Activated naive CD4-positive, alpha-beta T cell treated with anti-CD3 and anti-CD28 coated beads, Interleukin-2, amount 10 ng/mL, durations not matched to agents 7 days and 5 days (primary cell): ENCODE data around the gene MAU2.
"Not testable (repeated sequence)": the region's sequence is repeated elsewhere in the genome, so short reads cannot be mapped to it uniquely, and the experiment has no call there.

Source experiments
- CTCF ChIA-PET: fragments of 350-600 bp; sonication (Branson Sonifier 250); formaldehyde crosslinking; loops from one replicate; lab custom pipeline; 2021; ENCODE audit warnings: antibody characterized with exemption; lab: Charles Lee
- DNase-seq: peaks from one replicate; pipeline ENCODE4 v3.0.0-alpha.2; 2020
- H3K27ac Mint-ChIP-seq: one replicate; pipeline ENCODE4 v1.8.0; 2021; ENCODE audit warnings: mild to moderate bottlenecking, moderate library complexity, mixed read lengths
- H3K27me3 Mint-ChIP-seq: one replicate; pipeline ENCODE4 v1.8.0; 2021; ENCODE audit warnings: mild to moderate bottlenecking, mixed read lengths
- H3K36me3 Mint-ChIP-seq: one replicate; pipeline ENCODE4 v1.8.0; 2021; ENCODE audit warnings: mixed read lengths
- H3K4me1 Mint-ChIP-seq: one replicate; pipeline ENCODE4 v1.8.0; 2021; ENCODE audit warnings: mixed read lengths
- H3K4me3 Mint-ChIP-seq: one replicate; pipeline ENCODE4 v1.8.0; 2021; ENCODE audit warnings: mild to moderate bottlenecking, moderate library complexity, mixed read lengths
- H3K9me3 Mint-ChIP-seq: one replicate; pipeline ENCODE4 v1.8.0; 2021; ENCODE audit warnings: mixed read lengths

Gene MAU2

GRCh38 chr19:19345232-19345631 is 24.6 kb downstream of the MAU2 start:
- Mint-ChIP-seq H3K36me3 (peaks cover 36% of the 10 kb centered on the region), H3K4me3 (no peak overlapping the region), H3K27me3 (no peaks in the 10 kb centered on the region), H3K9me3 (no peaks in the 10 kb centered on the region), H3K4me1 (no peaks in the 10 kb centered on the region), H3K27ac (no peak overlapping the region)
- CTCF ChIA-PET, result interaction anchor here (0.6 kb wide), 1 partner anchor 146 kb away, joined by 3 read pairs; no protein-coding TSS in a partner anchor
- no peak for DNase-seq

GRCh38 chr19:19345970-19346369 is 25.3 kb downstream of the MAU2 start:
- H3K36me3 Mint-ChIP-seq, result peaks cover 37% of the 10 kb centered on the region
- no peak for DNase-seq
- H3K27ac Mint-ChIP-seq, result peak overlapping the region; percentile 46
- no peaks in the 10 kb centered on the region for H3K9me3 Mint-ChIP-seq
- H3K4me1 Mint-ChIP-seq, result no peaks in the 10 kb centered on the region
- CTCF ChIA-PET, result no interaction called here
- no peaks in the 10 kb centered on the region for H3K27me3 Mint-ChIP-seq
- H3K4me3 Mint-ChIP-seq, result no peak overlapping the region

DNA sequence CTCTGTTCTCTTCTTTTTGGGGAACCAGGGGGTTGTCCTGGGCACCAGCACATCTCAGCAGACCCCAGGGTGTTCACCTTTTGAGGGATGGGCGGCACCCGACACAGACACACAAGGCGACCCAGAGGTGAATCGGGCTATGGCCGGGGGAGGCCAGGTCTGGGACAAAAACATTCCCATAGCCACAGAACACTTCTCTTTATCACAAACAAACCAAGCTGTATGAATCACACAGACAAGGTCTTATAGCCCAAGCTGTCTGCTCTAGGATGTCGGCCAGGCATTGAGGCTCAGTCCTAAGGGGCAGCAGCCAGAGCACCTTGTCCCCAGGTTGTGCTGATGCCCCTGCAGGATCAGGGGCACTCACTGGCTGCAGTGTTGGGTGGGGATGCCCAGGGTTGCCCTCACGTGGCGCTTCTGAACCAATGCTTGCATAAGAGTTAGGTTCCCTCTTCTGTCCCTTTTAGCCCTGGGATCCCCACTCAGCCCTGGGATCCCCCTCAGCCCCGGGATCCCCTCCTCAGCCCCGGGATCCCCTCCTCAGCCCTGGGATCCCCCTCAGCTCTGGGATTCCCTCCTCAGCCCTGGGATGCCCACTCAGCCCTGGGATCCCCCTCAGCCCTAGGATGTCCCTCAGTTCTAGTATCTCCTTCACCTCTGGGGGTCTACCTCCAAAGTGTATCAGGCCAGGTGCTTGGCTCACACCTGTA is 26.9 kb downstream of the MAU2 start:
- CTCF ChIA-PET, result no interaction called here
- Mint-ChIP-seq H3K4me1 (no peaks in the 10 kb centered on the region), H3K27me3 (no peaks in the 10 kb centered on the region), H3K27ac (peak overlapping the region; percentile 19), H3K36me3 (peaks cover 42% of the 10 kb centered on the region), H3K9me3 (no peaks in the 10 kb centered on the region), H3K4me3 (no peak overlapping the region)
- no peak for DNase-seq

GRCh38 chr19:19348266-19348665 is 27.6 kb downstream of the MAU2 start:
- no peak for DNase-seq
- H3K4me1 Mint-ChIP-seq, result no peaks in the 10 kb centered on the region
- peaks cover 44% of the 10 kb centered on the region for H3K36me3 Mint-ChIP-seq
- CTCF ChIA-PET, result no interaction called here
- H3K4me3 Mint-ChIP-seq, result no peak overlapping the region
- no peaks in the 10 kb centered on the region for H3K27me3 Mint-ChIP-seq
- no peak overlapping the region for H3K27ac Mint-ChIP-seq
- no peaks in the 10 kb centered on the region for H3K9me3 Mint-ChIP-seq

- Mint-ChIP-seq H3K4me1 (no peaks in the 10 kb centered on the region), H3K36me3 (peaks cover 47% of the 10 kb centered on the region), H3K9me3 (no peaks in the 10 kb centered on the region), H3K4me3 (no peak overlapping the region), H3K27ac (no peak overlapping the region), H3K27me3 (no peaks in the 10 kb centered on the region)
- no peak for DNase-seq
- CTCF ChIA-PET, result no interaction called here
Measured at GRCh38 chr19:19349365-19349764, 28.7 kb downstream of the MAU2 start.

GRCh38 chr19:19350756-19351155 is 30.1 kb downstream of the MAU2 start:
- H3K9me3 Mint-ChIP-seq, H3K27ac Mint-ChIP-seq, H3K4me3 Mint-ChIP-seq, H3K4me1 Mint-ChIP-seq, DNase-seq, H3K27me3 Mint-ChIP-seq: not testable (repeated sequence)
- peaks cover 42% of the 10 kb centered on the region for H3K36me3 Mint-ChIP-seq
- CTCF ChIA-PET, result interaction anchor here (0.7 kb wide), 1 partner anchor 117 kb away, joined by 3 read pairs; no protein-coding TSS in a partner anchor

GRCh38 chr19:19352823-19353222 is 32.2 kb downstream of the MAU2 start:
- Mint-ChIP-seq H3K36me3 (peaks cover 31% of the 10 kb centered on the region), H3K27me3 (no peaks in the 10 kb centered on the region), H3K27ac (no peak overlapping the region), H3K9me3 (no peaks in the 10 kb centered on the region), H3K4me1 (peaks cover 2% of the 10 kb centered on the region), H3K4me3 (no peak overlapping the region)
- CTCF ChIA-PET, result no interaction called here
- no peak for DNase-seq

- DNase-seq, result no peak
- CTCF ChIA-PET, result no interaction called here
- Mint-ChIP-seq H3K27me3 (no peaks in the 10 kb centered on the region), H3K36me3 (peaks cover 31% of the 10 kb centered on the region), H3K4me1 (peaks cover 14% of the 10 kb centered on the region), H3K27ac (no peak overlapping the region), H3K4me3 (no peak overlapping the region), H3K9me3 (no peaks in the 10 kb centered on the region)
Measured at GRCh38 chr19:19354007-19354406, 33.4 kb downstream of the MAU2 start.

DNA sequence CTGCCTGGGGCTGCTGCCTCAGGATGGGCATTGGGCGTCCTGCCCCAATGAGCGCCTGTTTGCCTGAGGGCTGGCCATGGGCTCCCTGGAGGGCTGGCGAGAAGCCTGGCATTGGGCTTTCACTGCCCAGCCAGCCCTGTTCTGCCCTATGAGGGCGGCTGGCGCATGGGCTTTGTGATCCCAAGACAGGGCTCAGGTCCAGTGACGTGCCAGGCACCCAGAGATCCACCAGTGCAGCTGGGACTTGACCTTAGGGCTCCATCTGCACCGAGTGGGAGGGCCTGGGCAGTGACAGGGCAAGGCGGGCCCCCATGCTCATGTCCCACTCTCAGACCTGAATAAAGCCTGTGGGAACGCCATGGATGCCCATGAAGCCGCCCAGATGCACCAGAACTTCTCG is 34.3 kb downstream of the MAU2 start:
- CTCF ChIA-PET, result no interaction called here
- Mint-ChIP-seq H3K27me3 (no peaks in the 10 kb centered on the region), H3K27ac (no peak overlapping the region), H3K4me3 (no peak overlapping the region), H3K4me1 (peaks cover 15% of the 10 kb centered on the region), H3K36me3 (peaks cover 25% of the 10 kb centered on the region), H3K9me3 (no peaks in the 10 kb centered on the region)
- DNase-seq, result no peak

DNA sequence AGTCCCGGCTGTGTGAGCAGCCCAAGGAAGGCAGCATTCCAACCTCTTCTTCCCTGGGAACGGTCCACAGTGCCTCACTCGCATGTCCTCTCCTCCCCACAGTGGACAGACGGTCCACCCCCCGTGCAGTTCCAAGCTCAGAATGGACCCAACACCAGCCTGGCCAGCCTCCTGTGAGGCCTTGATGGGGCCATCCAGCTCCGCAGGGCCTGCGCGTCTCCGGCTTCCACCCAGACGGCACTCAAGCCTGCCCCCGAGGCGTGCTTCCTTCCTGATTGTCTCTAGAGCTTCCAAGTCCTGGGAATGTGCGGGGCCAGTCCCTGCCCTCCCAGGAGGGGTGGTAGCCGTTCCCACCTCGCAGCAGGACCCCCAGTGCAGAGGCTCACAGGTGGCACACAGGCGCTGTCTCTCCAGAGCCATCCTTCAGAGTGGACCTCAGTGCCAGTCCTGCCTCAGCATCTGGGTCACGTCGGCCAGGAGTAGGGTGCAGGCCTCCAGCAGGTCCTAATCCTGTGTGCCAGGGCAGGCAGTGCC is 35.0 kb downstream of the MAU2 start:
- H3K9me3 Mint-ChIP-seq, result no peaks in the 10 kb centered on the region
- H3K4me3 Mint-ChIP-seq, result no peak overlapping the region
- no peak overlapping the region for H3K27ac Mint-ChIP-seq
- CTCF ChIA-PET, result no interaction called here
- H3K36me3 Mint-ChIP-seq, result peaks cover 24% of the 10 kb centered on the region
- no peak for DNase-seq
- no peaks in the 10 kb centered on the region for H3K27me3 Mint-ChIP-seq
- peaks cover 20% of the 10 kb centered on the region for H3K4me1 Mint-ChIP-seq

- CTCF ChIA-PET, result interaction anchor here (0.7 kb wide), 1 partner anchor 9 kb away, joined by 3 read pairs; no protein-coding TSS in a partner anchor
- DNase-seq, result no peak
- Mint-ChIP-seq H3K9me3 (no peaks in the 10 kb centered on the region), H3K4me3 (no peak overlapping the region), H3K4me1 (peaks cover 27% of the 10 kb centered on the region), H3K27ac (no peak overlapping the region), H3K36me3 (peaks cover 24% of the 10 kb centered on the region), H3K27me3 (no peaks in the 10 kb centered on the region)
Measured at GRCh38 chr19:19356500-19356899, 35.9 kb downstream of the MAU2 start.

- Mint-ChIP-seq H3K4me3 (no peak overlapping the region), H3K27ac (peak overlapping the region; percentile 74), H3K9me3 (no peaks in the 10 kb centered on the region), H3K27me3 (no peaks in the 10 kb centered on the region), H3K4me1 (peaks cover 32% of the 10 kb centered on the region), H3K36me3 (peaks cover 21% of the 10 kb centered on the region)
- no peak for DNase-seq
- CTCF ChIA-PET, result interaction anchor here (0.7 kb wide), 1 partner anchor 8 kb away, joined by 3 read pairs; no protein-coding TSS in a partner anchor
Measured at GRCh38 chr19:19356901-19357566, 36.4 kb downstream of the MAU2 start.

- CTCF ChIA-PET, result interaction anchor here (0.6 to 9.4 kb wide), 4 partner anchors 9 to 152 kb away, joined by 3 to 89 read pairs (median 6); no protein-coding TSS in a partner anchor
- no peak overlapping the region for H3K4me3 Mint-ChIP-seq
- H3K36me3 Mint-ChIP-seq, result peaks cover 7% of the 10 kb centered on the region
- peaks cover 42% of the 10 kb centered on the region for H3K4me1 Mint-ChIP-seq
- no peaks in the 10 kb centered on the region for H3K9me3 Mint-ChIP-seq
- peak; percentile 84 for DNase-seq
- peak overlapping the region; percentile 81 for H3K27ac Mint-ChIP-seq
- no peaks in the 10 kb centered on the region for H3K27me3 Mint-ChIP-seq
Measured at GRCh38 chr19:19361075-19361594, 40.5 kb downstream of the MAU2 start.

DNA sequence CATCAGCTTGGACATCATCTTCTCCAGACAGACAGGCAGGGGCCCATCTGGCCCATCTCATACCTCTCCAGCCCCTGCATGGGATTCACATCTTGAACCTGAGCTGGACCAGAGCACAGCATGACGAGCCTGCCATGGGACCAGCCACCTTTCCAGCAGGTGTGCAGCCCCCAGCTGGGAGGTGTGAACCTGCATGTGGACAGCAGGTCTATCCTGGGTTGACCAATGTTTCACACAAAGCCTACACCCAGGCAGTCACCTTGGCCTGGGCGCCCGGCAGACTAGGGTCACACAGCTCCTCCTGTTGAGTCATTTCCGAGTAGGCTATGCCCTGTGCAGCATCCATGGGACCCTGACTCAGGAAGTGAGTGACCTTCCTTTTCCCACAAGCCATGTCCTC is 41.4 kb downstream of the MAU2 start:
- CTCF ChIA-PET, result interaction anchor here (0.8 to 9.4 kb wide), 4 partner anchors 10 to 127 kb away, joined by 3 to 89 read pairs (median 6); no protein-coding TSS in a partner anchor
- Mint-ChIP-seq H3K27me3 (no peaks in the 10 kb centered on the region), H3K4me3 (no peak overlapping the region), H3K27ac (peak overlapping the region; percentile 64), H3K36me3 (peaks cover 7% of the 10 kb centered on the region), H3K9me3 (no peaks in the 10 kb centered on the region), H3K4me1 (peaks cover 49% of the 10 kb centered on the region)
- DNase-seq, result no peak
